K562 (cell line): Measurements from ENCODE around the gene NRXN3. TPM values are rescaled to one million over a fixed set of nuclear protein-coding genes. Genes with fewer than 3 reads are reported as not detected.

Experiments
- E2F3 ChIP-seq: fragments of 250-450 bp; sonication (Bioruptor Pico); IDR thresholded peaks from 2 replicates; pipeline ENCODE4 v1.4.0; 2020; ENCODE audit warnings: mild to moderate bottlenecking
- REST ChIP-seq, 2 experiments: fragments of 450-650 bp; formaldehyde crosslinking in 1 of 2; IDR thresholded peaks; 2 replicates each; pipeline versions ENCODE4 v1.4.0 to v1.6.1; 2014 to 2020; ENCODE audit warnings: mild to moderate bottlenecking in 2 of 2, borderline replicate concordance in 1 of 2, low read depth in 1 of 2
- polyA plus RNA-seq, 8 experiments: library from polyadenylated mRNA; depleted of rRNA in 4 of 8; stranded (reverse) in 5 of 8; unstranded in 3 of 8; fragments of >200 nt; fragmentation: Nextera tagmentation in 2 of 8; fragmentation: Illumina TruSeq in 1 of 8; extraction: Ambion mirVana in 2 of 8; extraction: Trizol in 1 of 8; gene quantifications; 2 replicates each; pipeline versions ENCODE4 v1.2.1 to v1.2.3, GENCODE V29; 2011 to 2014; ENCODE audit warnings: inconsistent platforms in 1 of 8, missing spikeins in 1 of 8
- total RNA-seq, 7 experiments: library from RNA; depleted of rRNA in 6 of 7; stranded (reverse); fragments of >200 nt in 6 of 7; fragmentation: Illumina TruSeq in 2 of 7; extraction: Trizol in 2 of 7; gene quantifications; 2 replicates each; pipeline versions ENCODE4 v1.2.1 to v1.2.3, GENCODE V29; 2011 to 2021; ENCODE audit warnings: low replicate concordance in 1 of 7

The NRXN3 gene
- total and polyA plus RNA-seq, 9 of the 15 experiments (the other 6 are each of a cell fraction or from before 2014, with no cell fraction given), result 0.09 TPM; not detected in 8

- TF ChIP-seq REST (IDR thresholded peaks at IDR 0.05; ENCODE audit: borderline replicate concordance) (no peak), REST (CRISPR knock-in tag; IDR thresholded peaks at IDR 0.05; ENCODE audit: low read depth) (no peak), E2F3 (no peak)
Observed at GRCh38 chr14:78398216-78398615, 228.0 kb downstream of the NRXN3 start (continued).
